Lower leg skin (tissue), 3 donors: ENCODE results near the gene SNX6.

Experiments
- CTCF ChIP-seq, 3 donors: fragments of 450-650 bp; IDR thresholded peaks; one replicate each; pipeline ENCODE4 v1.5.1; 2016; ENCODE audit warnings: antibody characterized with exemption in 3 of 3, mild to moderate bottlenecking in 3 of 3, moderate library complexity in 2 of 3
- POLR2A ChIP-seq, 2 donors: fragments of 450-650 bp; IDR thresholded peaks; one replicate each; pipeline ENCODE4 v1.6.1; 2016 to 2017; ENCODE audit warnings: antibody characterized with exemption in 2 of 2, mild to moderate bottlenecking in 1 of 2, moderate library complexity in 1 of 2

DNA sequence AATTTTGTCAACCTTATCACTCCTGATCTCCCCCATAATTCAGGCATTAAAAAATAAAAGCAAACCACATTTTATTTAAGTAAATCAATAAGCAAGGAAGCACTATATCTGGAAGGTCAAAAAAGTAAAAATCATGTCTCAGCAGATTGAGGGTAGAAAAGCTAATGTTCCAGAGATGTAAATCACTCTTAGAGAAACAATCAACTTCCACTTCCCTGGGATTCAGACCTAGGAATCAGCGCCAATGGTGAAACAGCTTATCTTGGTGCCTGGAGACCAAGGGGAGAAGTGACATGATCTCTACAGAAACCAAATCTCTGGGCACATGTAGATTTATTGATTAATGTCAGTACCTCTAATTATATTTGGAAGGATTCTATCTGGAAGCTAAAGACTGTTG, 10.9 kb upstream of the SNX6 start:
- no peak for TF ChIP-seq CTCF (IDR thresholded peaks at IDR 0.05)
- no peak for TF ChIP-seq POLR2A (IDR thresholded peaks at IDR 0.05)
